Endodermal cell (in vitro differentiated cells): ENCODE measurements around the gene MAP1LC3B. TPM values are rescaled to one million over a fixed set of nuclear protein-coding genes. Genes with fewer than 3 reads are reported as not detected.

Experiments
- DNase-seq: peaks from one replicate; pipeline ENCODE4 v3.0.0-alpha.2; 2017
- H3K27ac ChIP-seq: 2 replicates; pipeline ENCODE4 v1.5.1; 2013; ENCODE audit warnings: mild to moderate bottlenecking, low read depth, low read length, moderate library complexity
- H3K27me3 ChIP-seq: 2 replicates; pipeline ENCODE4 v1.6.1; 2013; ENCODE audit warnings: mild to moderate bottlenecking, low read length, moderate library complexity; ENCODE audit not compliant: insufficient read depth, control insufficient read depth, poor library complexity, severe bottlenecking
- H3K36me3 ChIP-seq: 2 replicates; pipeline ENCODE4 v1.7.0; 2013; ENCODE audit warnings: mild to moderate bottlenecking, low read length, moderate library complexity; ENCODE audit not compliant: control insufficient read depth, insufficient read depth
- H3K4me1 ChIP-seq: one replicate; pipeline ENCODE4 v1.7.0; 2013; ENCODE audit warnings: low read length; ENCODE audit not compliant: control insufficient read depth, insufficient read depth
- H3K4me3 ChIP-seq: 2 replicates; pipeline ENCODE4 v1.5.1; 2013; ENCODE audit warnings: mild to moderate bottlenecking, low read length, moderate library complexity
- H3K9ac ChIP-seq: 2 replicates; pipeline ENCODE4 v1.6.1; 2013; ENCODE audit warnings: mild to moderate bottlenecking, low read length, moderate library complexity; ENCODE audit not compliant: poor library complexity, severe bottlenecking; ENCODE audit errors: extremely low read depth
- H3K9me3 ChIP-seq: 2 replicates; pipeline ENCODE4 v1.6.1; 2013; ENCODE audit warnings: mild to moderate bottlenecking, low read length, moderate library complexity; ENCODE audit not compliant: control insufficient read depth
- H3K27ac Mint-ChIP-seq: 2 replicates; pipeline ENCODE4 v1.8.0; 2020; ENCODE audit warnings: mixed read lengths
- H3K27me3 Mint-ChIP-seq: 2 replicates; pipeline ENCODE4 v1.8.0; 2021; ENCODE audit warnings: mild to moderate bottlenecking, mixed read lengths; ENCODE audit not compliant: insufficient read depth
- H3K36me3 Mint-ChIP-seq: 2 replicates; pipeline ENCODE4 v1.8.0; 2020; ENCODE audit warnings: low read depth, mixed read lengths
- H3K4me1 Mint-ChIP-seq: 2 replicates; pipeline ENCODE4 v1.8.0; 2020; ENCODE audit warnings: mixed read lengths
- H3K4me3 Mint-ChIP-seq: 2 replicates; pipeline ENCODE4 v1.8.0; 2020; ENCODE audit warnings: mild to moderate bottlenecking, moderate library complexity, mixed read lengths
- H3K9me3 Mint-ChIP-seq: 2 replicates; pipeline ENCODE4 v1.8.0; 2020; ENCODE audit warnings: mild to moderate bottlenecking, mixed read lengths
- CTCF ChIP-seq: fragments of 200-600 bp; sonication (generic); conservative IDR thresholded peaks from 2 replicates; pipeline ENCODE4 v1.5.0; 2021; ENCODE audit warnings: antibody characterized with exemption, mild to moderate bottlenecking
- WGBS, 2 experiments: methylation state at CpG; one replicate each; pipeline versions ENCODE4 v1.1.5 to v1.1.7; 2013; ENCODE audit warnings: missing lambda C conversion rate in 2 of 2, mixed read lengths in 1 of 2; ENCODE audit not compliant: insufficient coverage in 1 of 2, insufficient read length in 1 of 2; 5-methylcytosine and 5-hydroxymethylcytosine counted together
- total RNA-seq, 2 donors: library from RNA; stranded (reverse); fragmentation: NEBNext Ultra II Directional in 1 of 2; extraction: Animal tissue kit (Norgen Biotek cat#: 25700) in 1 of 2; gene quantifications; 2 replicates in 1 of 2; 3 replicates in 1 of 2; pipeline ENCODE4 v1.2.1, GENCODE V29; 2021

MAP1LC3B gene
- total RNA-seq, 2 donors from 2014 or later: 56.4 to 62.4 TPM

GRCh38 chr16:87420026-87421002, 28.2 kb downstream of the MAP1LC3B start:
- Mint-ChIP-seq H3K27me3 (no peaks in the 10 kb centered on the region), H3K27ac (no peak overlapping the region), H3K4me1 (peaks cover 4% of the 10 kb centered on the region), H3K36me3 (peaks cover 69% of the 10 kb centered on the region), H3K9me3 (no peaks in the 10 kb centered on the region), H3K4me3 (no peak overlapping the region)
- WGBS, 2 experiments: 95 to 97% methylated on average over 23 to 25 of the region's 25 CpGs
- no peaks in the 10 kb centered on the region for H3K27me3 ChIP-seq
- no peak overlapping the region for H3K4me3 ChIP-seq
- H3K4me1 ChIP-seq: no peaks in the 10 kb centered on the region
- H3K9me3 ChIP-seq: no peaks in the 10 kb centered on the region
- no peak overlapping the region for H3K27ac ChIP-seq
- DNase-seq: no peak
- H3K9ac ChIP-seq: no peak overlapping the region
- peak; percentile 66 for TF ChIP-seq CTCF
- peaks cover 58% of the 10 kb centered on the region for H3K36me3 ChIP-seq

- H3K27ac Mint-ChIP-seq: no peak overlapping the region
- H3K27me3 Mint-ChIP-seq: no peaks in the 10 kb centered on the region
- TF ChIP-seq CTCF: peak; percentile 10
- no peak for DNase-seq
- peaks cover 64% of the 10 kb centered on the region for H3K36me3 Mint-ChIP-seq
- H3K4me1 Mint-ChIP-seq: peaks cover 4% of the 10 kb centered on the region
- no peaks in the 10 kb centered on the region for H3K4me1 ChIP-seq
- no peak overlapping the region for H3K9ac ChIP-seq
- no peak overlapping the region for H3K4me3 ChIP-seq
- H3K9me3 Mint-ChIP-seq: no peaks in the 10 kb centered on the region
- no peaks in the 10 kb centered on the region for H3K9me3 ChIP-seq
- peaks cover 53% of the 10 kb centered on the region for H3K36me3 ChIP-seq
- no peak overlapping the region for H3K4me3 Mint-ChIP-seq
- H3K27ac ChIP-seq: no peak overlapping the region
- 96% methylated on average over 11 to 25 of the region's 25 CpGs for WGBS, 2 experiments
- H3K27me3 ChIP-seq: no peaks in the 10 kb centered on the region
These were observed 29.1 kb downstream of the MAP1LC3B start for GRCh38 chr16:87421003-87421912.

- no peaks in the 10 kb centered on the region for H3K9me3 Mint-ChIP-seq
- peaks cover 60% of the 10 kb centered on the region for H3K36me3 Mint-ChIP-seq
- no peak overlapping the region for H3K27ac Mint-ChIP-seq
- no peaks in the 10 kb centered on the region for H3K27me3 Mint-ChIP-seq
- no peak for DNase-seq
- H3K4me3 Mint-ChIP-seq: no peak overlapping the region
- WGBS, 2 experiments: 91 to 98% methylated on average over 4 to 11 of the region's 11 CpGs
- peaks cover 44% of the 10 kb centered on the region for H3K36me3 ChIP-seq
- H3K4me3 ChIP-seq: no peak overlapping the region
- H3K4me1 Mint-ChIP-seq: peaks cover 4% of the 10 kb centered on the region
- H3K27me3 ChIP-seq: no peaks in the 10 kb centered on the region
- no peak overlapping the region for H3K9ac ChIP-seq
- no peaks in the 10 kb centered on the region for H3K9me3 ChIP-seq
- no peaks in the 10 kb centered on the region for H3K4me1 ChIP-seq
- H3K27ac ChIP-seq: no peak overlapping the region
- TF ChIP-seq CTCF: no peak
These were observed 30.0 kb downstream of the MAP1LC3B start for GRCh38 chr16:87422106-87422505.
